Stimulated activated CD8-positive, alpha-beta memory T cell treated with anti-CD3 and anti-CD28 coated beads, Interleukin-4, amount 100 ng/mL, for 4 hours (primary cell): ENCODE results near the gene DLGAP4.

Experiments used
- DNase-seq, 2 donors: peaks; one replicate each; pipeline ENCODE4 v3.0.0-alpha.2; 2020; ENCODE audit warnings: low read depth in 2 of 2, low spot score in 1 of 2

Gene DLGAP4

GRCh38 chr20:36306553-36307411, 643 bp downstream of the DLGAP4 start:
- no peak for DNase-seq

GRCh38 chr20:36307412-36308325, 1.5 kb downstream of the DLGAP4 start:
- DNase-seq = no peak

- DNase-seq = no peak
Observed at GRCh38 chr20:36308353-36308752, 2.2 kb downstream of the DLGAP4 start.

- no peak for DNase-seq
Observed at GRCh38 chr20:36308986-36309385, 2.8 kb downstream of the DLGAP4 start.

GRCh38 chr20:36309643-36310042, 3.5 kb downstream of the DLGAP4 start:
- DNase-seq = no peak

- no peak for DNase-seq
Observed at GRCh38 chr20:36310215-36310981, 4.3 kb downstream of the DLGAP4 start.

GRCh38 chr20:36311141-36311853, 5.2 kb downstream of the DLGAP4 start:
- no peak for DNase-seq

GRCh38 chr20:36311854-36312723, 6.0 kb downstream of the DLGAP4 start:
- no peak for DNase-seq

- no peak for DNase-seq
Observed at GRCh38 chr20:36312724-36313441, 6.7 kb downstream of the DLGAP4 start.

- no peak for DNase-seq
Observed at GRCh38 chr20:36313476-36313875, 7.3 kb downstream of the DLGAP4 start.

GRCh38 chr20:36313926-36314325, 7.8 kb downstream of the DLGAP4 start:
- DNase-seq = no peak

GRCh38 chr20:36314734-36315544, 8.8 kb downstream of the DLGAP4 start:
- no peak for DNase-seq

- DNase-seq = no peak
Observed at GRCh38 chr20:36315545-36316351, 9.6 kb downstream of the DLGAP4 start.

- DNase-seq = no peak
Observed at GRCh38 chr20:36317675-36318074, 11.5 kb downstream of the DLGAP4 start.

GRCh38 chr20:36318166-36318565, 12.0 kb downstream of the DLGAP4 start:
- no peak for DNase-seq

- no peak for DNase-seq
Observed at GRCh38 chr20:36319356-36320260, 13.5 kb downstream of the DLGAP4 start.
